H9 (cell line): ENCODE data around the gene NOX5. TPM values are rescaled to one million over a fixed set of nuclear protein-coding genes. Genes with fewer than 3 reads are reported as not detected.

Source experiments
- DNase-seq: peaks from one replicate; pipeline ENCODE4 v3.0.0-alpha.2; 2017
- H2AFZ ChIP-seq: one replicate; pipeline ENCODE4 v1.6.1; 2013; ENCODE audit warnings: mild to moderate bottlenecking, low read length, control low read depth, moderate library complexity
- H2AK5ac ChIP-seq: 2 replicates; pipeline ENCODE4 v1.6.1; 2013; ENCODE audit warnings: low read length, control low read depth, mixed read lengths; ENCODE audit not compliant: insufficient read length
- H2BK120ac ChIP-seq: one replicate; pipeline ENCODE4 v1.6.1; 2013; ENCODE audit warnings: low read depth, mild to moderate bottlenecking, low read length, control low read depth, inconsistent platforms; ENCODE audit not compliant: poor library complexity, severe bottlenecking
- H2BK12ac ChIP-seq: 2 replicates; pipeline ENCODE4 v1.6.1; 2013; ENCODE audit warnings: low read length, control low read depth, mixed read lengths, low read depth; ENCODE audit not compliant: insufficient read length
- H2BK15ac ChIP-seq: 2 replicates; pipeline ENCODE4 v1.6.1; 2013; ENCODE audit warnings: low read depth, low read length, control low read depth
- H2BK20ac ChIP-seq: one replicate; pipeline ENCODE4 v1.6.1; 2013; ENCODE audit warnings: low read depth, mild to moderate bottlenecking, low read length, control low read depth, inconsistent platforms; ENCODE audit not compliant: poor library complexity, severe bottlenecking
- H2BK5ac ChIP-seq: 2 replicates; pipeline ENCODE4 v1.6.1; 2013; ENCODE audit warnings: low read length, control low read depth, mixed read lengths; ENCODE audit not compliant: insufficient read length
- H3K14ac ChIP-seq: 2 replicates; pipeline ENCODE4 v1.6.1; 2013; ENCODE audit warnings: low read length, control low read depth; ENCODE audit not compliant: insufficient read depth
- H3K18ac ChIP-seq: 2 replicates; pipeline ENCODE4 v1.6.1; 2013; ENCODE audit warnings: low read depth, mild to moderate bottlenecking, mixed read lengths, low read length, control low read depth; ENCODE audit not compliant: insufficient read length
- H3K23ac ChIP-seq: 2 replicates; pipeline ENCODE4 v1.6.1; 2013; ENCODE audit warnings: low read length, control low read depth, mixed read lengths, low read depth; ENCODE audit not compliant: insufficient read length
- H3K23me2 ChIP-seq: 2 replicates; pipeline ENCODE4 v1.6.1; 2013; ENCODE audit warnings: low read depth, mild to moderate bottlenecking, mixed read lengths, low read length, control low read depth; ENCODE audit not compliant: insufficient read length, poor library complexity, severe bottlenecking
- H3K27ac ChIP-seq: 2 replicates; pipeline ENCODE4 v1.5.1; 2013; ENCODE audit warnings: low read length, control low read depth, mixed read lengths, low read depth; ENCODE audit not compliant: insufficient read length
- H3K27me3 ChIP-seq: 2 replicates; pipeline ENCODE4 v1.6.1; 2013; ENCODE audit warnings: low read length, control low read depth, inconsistent platforms; ENCODE audit not compliant: insufficient read depth
- H3K4ac ChIP-seq: 2 replicates; pipeline ENCODE4 v1.6.1; 2013; ENCODE audit warnings: low read depth, mild to moderate bottlenecking, control low read depth, inconsistent platforms, low read length, moderate library complexity
- H3K4me1 ChIP-seq: 2 replicates; pipeline ENCODE4 v1.6.1; 2013; ENCODE audit warnings: low read length, control low read depth, inconsistent platforms; ENCODE audit not compliant: insufficient read depth
- H3K4me2 ChIP-seq: 2 replicates; pipeline ENCODE4 v1.6.1; 2013; ENCODE audit warnings: low read length, control low read depth, mixed read lengths; ENCODE audit not compliant: insufficient read length, insufficient read depth
- H3K56ac ChIP-seq: 2 replicates; pipeline ENCODE4 v1.6.1; 2013; ENCODE audit warnings: low read depth, mild to moderate bottlenecking, mixed read lengths, low read length, control low read depth; ENCODE audit not compliant: insufficient read length
- H3K79me1 ChIP-seq: 2 replicates; pipeline ENCODE4 v1.6.1; 2013; ENCODE audit warnings: low read depth, mild to moderate bottlenecking, moderate library complexity, low read length, control low read depth, inconsistent platforms; ENCODE audit not compliant: insufficient read depth, poor library complexity, severe bottlenecking
- H3K79me2 ChIP-seq: 2 replicates; pipeline ENCODE4 v1.6.1; 2013; ENCODE audit warnings: low read length, control low read depth, inconsistent platforms; ENCODE audit not compliant: insufficient read depth
- H3K9ac ChIP-seq: 2 replicates; pipeline ENCODE4 v1.6.1; 2013; ENCODE audit warnings: low read length, control low read depth, mixed read lengths; ENCODE audit not compliant: insufficient read length; ENCODE audit errors: extremely low read depth
- H3K9me3 ChIP-seq: one replicate; pipeline ENCODE4 v1.6.1; 2013; ENCODE audit warnings: low read depth, low read length, inconsistent platforms; ENCODE audit not compliant: control insufficient read depth
- H3T11ph ChIP-seq: one replicate; pipeline ENCODE4 v1.6.1; 2013; ENCODE audit warnings: mild to moderate bottlenecking, low read length, control low read depth, inconsistent platforms
- H4K20me1 ChIP-seq: one replicate; pipeline ENCODE4 v1.6.1; 2013; ENCODE audit not compliant: control insufficient read depth, insufficient read length, insufficient read depth
- H4K5ac ChIP-seq: 2 replicates; pipeline ENCODE4 v1.6.1; 2013; ENCODE audit warnings: low read depth, mild to moderate bottlenecking, mixed read lengths, low read length, control low read depth; ENCODE audit not compliant: insufficient read length
- H4K8ac ChIP-seq: replicated peaks from 2 replicates; pipeline ENCODE4 v1.6.1; 2013; ENCODE audit warnings: low read length, control low read depth, mixed read lengths, low read depth; ENCODE audit not compliant: insufficient read length
- H4K91ac ChIP-seq: 2 replicates; pipeline ENCODE4 v1.6.1; 2013; ENCODE audit warnings: low read depth, mild to moderate bottlenecking, moderate library complexity, mixed read lengths, low read length, control low read depth; ENCODE audit not compliant: insufficient read length
- H3K27ac Mint-ChIP-seq, 3 experiments: 2 replicates in 2 of 3; 3 replicates in 1 of 3; pipeline ENCODE4 v1.8.0; 2020 to 2021; ENCODE audit warnings: mixed read lengths in 3 of 3, mild to moderate bottlenecking in 1 of 3, moderate library complexity in 1 of 3
- H3K27me3 Mint-ChIP-seq: 2 replicates; pipeline ENCODE4 v1.8.0; 2021; ENCODE audit warnings: low read depth, mild to moderate bottlenecking, moderate library complexity, mixed read lengths
- H3K36me3 Mint-ChIP-seq, 3 experiments: 2 replicates in 2 of 3; 3 replicates in 1 of 3; pipeline ENCODE4 v1.8.0; 2020 to 2021; ENCODE audit warnings: low read depth in 3 of 3, mixed read lengths in 3 of 3; ENCODE audit not compliant: insufficient read depth in 1 of 3
- H3K4me1 Mint-ChIP-seq, 2 experiments: 2 replicates each; pipeline ENCODE4 v1.8.0; 2020; ENCODE audit warnings: mixed read lengths in 2 of 2
- H3K4me3 Mint-ChIP-seq, 2 experiments: 2 replicates in 1 of 2; 3 replicates in 1 of 2; pipeline ENCODE4 v1.8.0; 2020 to 2021; ENCODE audit warnings: mild to moderate bottlenecking in 2 of 2, mixed read lengths in 2 of 2, moderate library complexity in 1 of 2
- H3K9me3 Mint-ChIP-seq, 2 experiments: 2 replicates in 1 of 2; 3 replicates in 1 of 2; pipeline ENCODE4 v1.8.0; 2020; ENCODE audit warnings: mild to moderate bottlenecking in 2 of 2, mixed read lengths in 2 of 2, moderate library complexity in 1 of 2
- WGBS: extraction: QIAGEN DNeasy Blood & Tissue Kit; methylation state at CpG from one replicate; pipeline ENCODE4 v1.1.7; 2013; ENCODE audit warnings: missing lambda C conversion rate, low lambda C conversion rate, mixed read lengths; ENCODE audit not compliant: insufficient read length; ENCODE audit errors: extremely low coverage; 5-methylcytosine and 5-hydroxymethylcytosine counted together
- total RNA-seq: library from RNA; stranded (reverse); gene quantifications from 2 replicates; pipeline ENCODE4 v1.2.1, GENCODE V29; 2021
- TF ChIP-seq, protein P1 (sequence below): fragments of 200-600 bp; sonication (generic); conservative IDR thresholded peaks from 3 replicates; pipeline ENCODE4 v1.8.0; 2021; ENCODE audit warnings: antibody characterized with exemption, mild to moderate bottlenecking

NOX5 gene
- total RNA-seq, 1 experiment from 2014 or later = 0.04 TPM

DNA sequence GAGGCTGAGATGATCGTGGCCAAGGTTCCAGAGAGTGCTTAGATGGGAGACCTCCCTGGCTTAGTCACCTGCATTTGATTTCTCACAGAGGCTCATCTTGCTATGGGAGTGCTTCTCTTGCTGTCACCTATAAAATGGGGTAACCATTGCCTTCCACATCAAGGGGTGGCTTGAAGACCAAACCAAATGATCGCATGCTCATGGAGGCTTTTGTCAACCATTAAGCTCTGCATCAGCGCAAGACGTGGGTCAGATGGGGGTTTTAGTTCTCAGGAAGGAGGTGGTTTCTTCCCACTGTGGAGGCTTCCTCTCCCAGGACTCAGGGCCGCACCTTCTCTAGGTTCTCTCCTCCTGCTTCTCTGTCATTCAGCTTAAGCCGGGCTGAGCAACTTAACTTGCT is 27.4 kb upstream of the NOX5 start:
- Histone ChIP-seq H3K18ac (no peak overlapping the region), H2AFZ (no peak overlapping the region), H2BK15ac (no peak overlapping the region), H3K4me2 (no peak overlapping the region), H2BK20ac (no peak overlapping the region), H3K56ac (no peak overlapping the region), H4K5ac (no peak overlapping the region), H3K9me3 (no peaks in the 10 kb centered on the region), H4K91ac (no peak overlapping the region), H2BK12ac (no peak overlapping the region), H3K27ac (no peak overlapping the region), H2AK5ac (no peak overlapping the region), H3K14ac (no peak overlapping the region), H3K27me3 (no peaks in the 10 kb centered on the region), H3K23me2 (no peaks in the 10 kb centered on the region), H4K8ac (no peak overlapping the region), H3K79me1 (no peaks in the 10 kb centered on the region), H2BK5ac (no peak overlapping the region), H3T11ph (no peak overlapping the region), H3K4ac (no peak overlapping the region), H3K79me2 (no peaks in the 10 kb centered on the region), H4K20me1 (no peaks in the 10 kb centered on the region), H3K4me1 (peaks cover 2% of the 10 kb centered on the region; the same call in 1 of the 2 replicates), H3K23ac (no peak overlapping the region), H3K9ac (no peak overlapping the region), H2BK120ac (no peak overlapping the region)
- peaks cover 39% of the 10 kb centered on the region for H3K27me3 Mint-ChIP-seq
- no peak overlapping the region for H3K4me3 Mint-ChIP-seq
- peaks cover 15 to 21% of the 10 kb centered on the region in 2 experiments for H3K9me3 Mint-ChIP-seq
- peaks cover 21% of the 10 kb centered on the region in 2 experiments for H3K4me1 Mint-ChIP-seq
- TF ChIP-seq, protein P1, sequence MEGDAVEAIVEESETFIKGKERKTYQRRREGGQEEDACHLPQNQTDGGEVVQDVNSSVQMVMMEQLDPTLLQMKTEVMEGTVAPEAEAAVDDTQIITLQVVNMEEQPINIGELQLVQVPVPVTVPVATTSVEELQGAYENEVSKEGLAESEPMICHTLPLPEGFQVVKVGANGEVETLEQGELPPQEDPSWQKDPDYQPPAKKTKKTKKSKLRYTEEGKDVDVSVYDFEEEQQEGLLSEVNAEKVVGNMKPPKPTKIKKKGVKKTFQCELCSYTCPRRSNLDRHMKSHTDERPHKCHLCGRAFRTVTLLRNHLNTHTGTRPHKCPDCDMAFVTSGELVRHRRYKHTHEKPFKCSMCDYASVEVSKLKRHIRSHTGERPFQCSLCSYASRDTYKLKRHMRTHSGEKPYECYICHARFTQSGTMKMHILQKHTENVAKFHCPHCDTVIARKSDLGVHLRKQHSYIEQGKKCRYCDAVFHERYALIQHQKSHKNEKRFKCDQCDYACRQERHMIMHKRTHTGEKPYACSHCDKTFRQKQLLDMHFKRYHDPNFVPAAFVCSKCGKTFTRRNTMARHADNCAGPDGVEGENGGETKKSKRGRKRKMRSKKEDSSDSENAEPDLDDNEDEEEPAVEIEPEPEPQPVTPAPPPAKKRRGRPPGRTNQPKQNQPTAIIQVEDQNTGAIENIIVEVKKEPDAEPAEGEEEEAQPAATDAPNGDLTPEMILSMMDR = no peak
- no CpG with 5 or more reads among the region's 6 CpGs for WGBS
- peaks cover 7 to 22% (median 12%) of the 10 kb centered on the region in 3 experiments for H3K36me3 Mint-ChIP-seq
- no peak overlapping the region for H3K27ac Mint-ChIP-seq
- DNase-seq = no peak
